HG02610 (cell line): Measurements from ENCODE around the gene TBC1D2B.

ENCODE experiments used
- ATAC-seq: cut with Tn5 transposase; IDR thresholded peaks from one replicate; pipeline ENCODE4 v1.9.1; 2021; ENCODE audit warnings: mild to moderate bottlenecking, moderate library complexity; ENCODE audit not compliant: unreplicated experiment

The TBC1D2B gene

DNA sequence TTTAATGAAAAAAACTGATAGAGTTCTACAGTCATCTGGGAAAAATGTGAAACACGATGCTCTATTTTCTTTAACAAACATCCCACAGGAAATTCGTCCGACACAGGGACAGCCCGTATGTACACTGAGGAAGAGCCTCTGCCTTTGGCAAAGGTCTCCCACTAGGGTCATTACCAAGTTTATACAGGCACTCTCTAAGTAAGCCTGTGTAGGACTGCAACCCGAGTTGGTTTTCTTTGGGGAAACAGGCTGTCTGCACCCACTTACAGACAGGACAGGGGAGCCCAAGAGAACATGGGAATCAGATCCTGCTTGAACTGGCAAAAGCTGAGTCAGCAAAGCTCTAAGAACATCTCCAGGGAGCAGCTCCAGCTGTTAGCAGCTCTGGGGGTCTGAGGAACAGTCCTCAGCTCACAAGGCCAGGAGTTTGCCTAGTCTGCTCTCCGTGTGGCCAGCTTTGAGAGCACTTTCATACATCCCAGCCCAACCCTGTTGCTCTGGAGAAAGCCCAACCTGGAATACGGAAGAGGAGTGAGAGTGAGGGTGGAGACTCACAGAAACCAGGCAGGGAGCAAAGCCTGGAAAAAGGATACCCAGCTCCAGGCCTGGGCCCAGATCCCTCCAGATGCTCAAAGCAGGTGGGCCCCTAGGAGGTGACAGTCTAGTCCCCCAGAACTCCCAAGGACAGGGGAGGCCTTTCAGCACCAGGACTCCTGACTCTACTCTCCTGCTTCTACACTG, 1.9 kb downstream of the TBC1D2B start:
- ATAC-seq, result no peak

GRCh38 chr15:78073046-78073787, 4.3 kb downstream of the TBC1D2B start:
- ATAC-seq, result no peak

- ATAC-seq, result no peak
These were observed 5.2 kb downstream of the TBC1D2B start for GRCh38 chr15:78072080-78072892.

- ATAC-seq, result no peak
These were observed 6.1 kb downstream of the TBC1D2B start for GRCh38 chr15:78071383-78071782.

- ATAC-seq, result no peak
These were observed 7.3 kb downstream of the TBC1D2B start for GRCh38 chr15:78070049-78070700.

DNA sequence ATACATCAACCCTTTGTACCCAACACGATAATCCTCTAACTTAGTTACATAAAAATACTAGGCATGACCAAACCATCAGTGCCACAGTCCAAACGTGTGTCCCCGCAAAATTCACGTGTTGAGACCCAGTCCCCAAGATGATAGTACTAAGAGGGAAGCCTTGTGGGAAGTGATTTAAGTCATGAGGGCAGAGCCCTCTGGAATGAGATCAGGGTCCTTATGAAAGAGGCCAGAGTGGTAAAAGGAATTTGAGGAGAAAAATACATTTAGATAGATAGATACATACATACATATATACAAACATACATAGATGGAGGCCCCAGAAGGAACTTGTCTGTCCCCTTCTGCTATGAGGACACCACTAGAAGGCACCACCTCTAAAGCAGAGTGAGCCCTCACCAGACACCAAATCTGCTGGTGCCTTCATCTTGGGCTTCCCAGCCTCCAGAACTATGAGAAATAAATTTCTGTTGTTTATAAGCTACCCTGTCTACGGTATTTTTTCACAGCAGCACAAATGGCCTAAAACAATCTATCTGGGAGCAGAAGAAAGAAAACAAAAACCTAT, 8.0 kb downstream of the TBC1D2B start:
- ATAC-seq, result no peak

- ATAC-seq, result peak; percentile 8
These were observed 8.5 kb downstream of the TBC1D2B start for GRCh38 chr15:78069052-78069414.

GRCh38 chr15:78067328-78068228, 9.9 kb downstream of the TBC1D2B start:
- ATAC-seq, result no peak

DNA sequence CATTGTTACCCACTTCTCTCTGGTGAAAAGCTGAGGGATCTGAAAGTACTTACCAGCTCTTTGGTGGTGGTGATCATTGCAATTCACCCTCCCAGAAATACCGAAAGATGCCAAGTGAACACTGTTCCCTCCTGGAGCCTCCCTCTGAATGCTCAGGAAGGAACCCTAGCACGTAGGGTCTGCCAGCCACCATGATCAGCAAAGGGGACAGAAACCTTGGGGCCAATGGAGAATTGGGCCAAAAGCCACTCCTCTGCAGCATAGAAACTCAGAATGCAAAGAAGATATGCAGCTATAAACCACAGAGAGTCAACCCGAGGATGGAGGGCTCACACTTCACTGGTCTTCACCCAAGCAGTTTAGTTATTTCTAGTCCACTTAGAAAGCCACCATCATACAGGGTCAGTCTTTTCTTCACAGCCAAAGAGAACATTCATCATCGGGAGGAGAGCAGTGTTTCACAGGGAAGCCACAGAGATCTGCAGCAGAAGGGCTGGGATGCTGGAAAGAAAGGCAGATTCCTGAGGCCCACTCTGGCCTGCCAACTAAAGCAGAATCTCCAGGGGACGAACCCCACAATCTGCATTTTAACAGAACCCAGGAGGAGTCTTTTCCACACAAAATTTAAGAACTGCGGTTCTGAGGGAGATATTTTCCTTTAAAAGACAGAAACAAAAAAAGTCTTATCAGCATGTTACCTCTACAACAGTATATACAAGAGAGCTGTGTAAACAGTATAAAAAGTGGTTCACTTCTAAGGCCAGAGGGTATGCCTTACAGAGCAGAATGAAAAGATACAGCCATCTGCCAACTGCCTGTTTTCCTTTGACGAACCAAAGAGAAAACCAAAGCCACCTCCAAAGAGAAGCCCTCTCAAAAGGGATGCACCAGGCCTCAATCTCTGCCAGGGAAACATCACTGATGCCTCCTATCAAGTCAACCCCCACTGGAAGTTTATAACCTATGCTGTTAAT, 11.3 kb downstream of the TBC1D2B start:
- peak; percentile 68 for ATAC-seq

DNA sequence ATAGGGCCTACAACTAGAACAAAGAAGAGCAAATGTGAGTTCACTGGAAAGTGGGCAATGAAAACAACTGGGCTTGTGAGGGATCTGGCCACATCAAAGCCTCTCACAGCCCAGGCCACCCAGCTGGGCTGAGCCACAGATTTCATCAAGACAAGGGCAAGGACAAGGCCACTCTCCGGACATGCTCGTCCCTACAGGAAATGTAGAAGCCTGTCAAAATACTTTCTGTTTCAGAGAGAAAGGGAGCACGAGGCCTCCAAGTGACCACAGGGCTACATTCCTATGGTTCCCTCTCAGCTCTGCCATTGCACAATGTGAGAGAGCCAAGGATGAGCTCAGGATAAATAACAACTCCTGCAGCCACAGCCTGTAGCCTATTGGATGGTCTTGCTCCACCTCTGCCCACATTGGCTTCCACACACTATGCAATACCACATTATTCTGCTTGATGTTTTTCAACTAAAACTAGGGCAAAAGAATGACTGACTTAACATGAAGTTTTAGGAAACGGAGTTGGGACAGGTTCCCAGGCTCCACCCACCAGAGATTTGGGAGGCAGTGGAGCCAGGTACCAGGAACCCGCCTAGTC, 12.1 kb downstream of the TBC1D2B start:
- no peak for ATAC-seq

- no peak for ATAC-seq
These were observed 13.0 kb downstream of the TBC1D2B start for GRCh38 chr15:78064544-78064943.

- no peak for ATAC-seq
These were observed 13.5 kb downstream of the TBC1D2B start for GRCh38 chr15:78063970-78064385.

- ATAC-seq, result no peak
These were observed 14.3 kb downstream of the TBC1D2B start for GRCh38 chr15:78063217-78063616.

- no peak for ATAC-seq
These were observed 15.5 kb downstream of the TBC1D2B start for GRCh38 chr15:78061963-78062427.

- no peak for ATAC-seq
These were observed 17.3 kb downstream of the TBC1D2B start for GRCh38 chr15:78060232-78060631.

- ATAC-seq, result no peak
These were observed 18.2 kb downstream of the TBC1D2B start for GRCh38 chr15:78059110-78059839.

- ATAC-seq, result no peak
These were observed 19.0 kb downstream of the TBC1D2B start for GRCh38 chr15:78058401-78058935.
